Neural cell (in vitro differentiated cells): Measurements from ENCODE around the gene LOXHD1. TPM values are rescaled to one million over a fixed set of nuclear protein-coding genes. Genes with fewer than 3 reads are reported as not detected.

Source experiments
- H2AFZ ChIP-seq: fragments of 200-600, 300-800 bp; sonication (generic), shearing (Covaris generic); 2 replicates; pipeline ENCODE4 v1.6.0; 2014; ENCODE audit warnings: low read depth, mild to moderate bottlenecking, antibody characterized with exemption, low read length, moderate library complexity
- H3F3A ChIP-seq: fragments of 200-600 bp; shearing (Covaris generic); 2 replicates; pipeline ENCODE4 v1.6.1; 2016; ENCODE audit warnings: mild to moderate bottlenecking, moderate library complexity, mixed read lengths, antibody characterized with exemption, low read length; ENCODE audit not compliant: insufficient read depth, poor library complexity, severe bottlenecking
- H3K27ac ChIP-seq: fragments of 200-600, 300-800 bp; sonication (generic), shearing (Covaris generic); 2 replicates; pipeline ENCODE4 v1.5.1; 2014; ENCODE audit warnings: mild to moderate bottlenecking, low read length, moderate library complexity
- H3K27me3 ChIP-seq: fragments of 300-800, 200-600 bp; sonication (generic), shearing (Covaris generic); 2 replicates; pipeline ENCODE4 v1.6.0; 2014; ENCODE audit warnings: mild to moderate bottlenecking, low read depth, low read length, moderate library complexity; ENCODE audit not compliant: insufficient read depth
- H3K36me3 ChIP-seq: fragments of 300-800, 200-600 bp; sonication (generic), shearing (Covaris generic); 2 replicates; pipeline ENCODE4 v1.5.1; 2014; ENCODE audit warnings: mild to moderate bottlenecking, antibody characterized with exemption, low read length, moderate library complexity; ENCODE audit not compliant: insufficient read depth
- H3K4me2 ChIP-seq: fragments of 300-800, 200-600 bp; sonication (generic), shearing (Covaris generic); 2 replicates; pipeline ENCODE4 v1.6.0; 2014; ENCODE audit warnings: mild to moderate bottlenecking, low read length
- H3K4me3 ChIP-seq: fragments of 300-800, 200-600 bp; sonication (generic), shearing (Covaris generic); 2 replicates; pipeline ENCODE4 v1.5.1; 2014; ENCODE audit warnings: mild to moderate bottlenecking, low read length, moderate library complexity
- H3K79me2 ChIP-seq: fragments of 200-600 bp; shearing (Covaris generic); replicated peaks from 2 replicates; pipeline ENCODE4 v1.6.0; 2014; ENCODE audit warnings: mild to moderate bottlenecking, low read length, moderate library complexity; ENCODE audit not compliant: insufficient read depth
- H3K9ac ChIP-seq: fragments of 300-800, 200-600 bp; sonication (generic), shearing (Covaris generic); 2 replicates; pipeline ENCODE4 v1.6.1; 2016; ENCODE audit warnings: mild to moderate bottlenecking, low read length, mixed read lengths
- H3K9me2 ChIP-seq: fragments of 200-600 bp; shearing (Covaris generic); 2 replicates; pipeline ENCODE4 v1.6.1; 2016; ENCODE audit warnings: mild to moderate bottlenecking, low read length, mixed read lengths; ENCODE audit not compliant: insufficient read depth
- H3K9me3 ChIP-seq: fragments of 200-600, 300-800 bp; sonication (generic), shearing (Covaris generic); 2 replicates; pipeline ENCODE4 v1.6.1; 2016; ENCODE audit warnings: mild to moderate bottlenecking, mixed run types, low read length, moderate library complexity, mixed read lengths
- H4K20me1 ChIP-seq: fragments of 200-600 bp; shearing (Covaris generic); 2 replicates; pipeline ENCODE4 v1.6.1; 2016; ENCODE audit warnings: mild to moderate bottlenecking, mixed run types; ENCODE audit not compliant: insufficient read depth
- CTCF ChIP-seq: fragments of 450-650 bp; IDR thresholded peaks from 2 replicates; pipeline ENCODE4 v1.5.1; 2014; ENCODE audit warnings: antibody characterized with exemption, mild to moderate bottlenecking, moderate library complexity; ENCODE audit not compliant: poor library complexity, severe bottlenecking
- EP300 ChIP-seq: fragments of 450-650 bp; conservative IDR thresholded peaks from 2 replicates; pipeline ENCODE4 v1.6.1; 2014; ENCODE audit warnings: antibody characterized with exemption, mild to moderate bottlenecking, moderate library complexity; ENCODE audit not compliant: poor library complexity, severe bottlenecking
- EZH2 ChIP-seq: fragments of 200-600, 300-800 bp; shearing (Covaris generic), sonication (generic); IDR thresholded peaks from 2 replicates; pipeline ENCODE4 v1.6.1; 2014; ENCODE audit warnings: antibody characterized with exemption, low read length, borderline replicate concordance, mild to moderate bottlenecking; ENCODE audit not compliant: insufficient read depth, poor library complexity, severe bottlenecking
- MXI1 ChIP-seq: fragments of 450-650 bp; conservative IDR thresholded peaks from 2 replicates; pipeline ENCODE4 v1.6.1; 2014; ENCODE audit warnings: antibody characterized with exemption, mild to moderate bottlenecking; ENCODE audit not compliant: poor library complexity, severe bottlenecking
- POLR2AphosphoS5 ChIP-seq: IDR thresholded peaks from 2 replicates; pipeline ENCODE4 v1.6.1; 2012
- RAD21 ChIP-seq: fragments of 450-650 bp; conservative IDR thresholded peaks from 2 replicates; pipeline ENCODE4 v1.6.1; 2014; ENCODE audit warnings: antibody characterized with exemption, mild to moderate bottlenecking, moderate library complexity
- REST ChIP-seq: IDR thresholded peaks from 2 replicates; pipeline ENCODE4 v1.6.1; 2012; ENCODE audit warnings: borderline replicate concordance
- SMC3 ChIP-seq: fragments of 450-650 bp; conservative IDR thresholded peaks from 2 replicates; pipeline ENCODE4 v1.6.1; 2014; ENCODE audit warnings: antibody characterized with exemption, mild to moderate bottlenecking, moderate library complexity; ENCODE audit not compliant: poor library complexity
- TAF1 ChIP-seq: IDR thresholded peaks from 2 replicates; pipeline ENCODE4 v1.6.1; 2012; ENCODE audit warnings: low read depth
- polyA plus RNA-seq: library from polyadenylated mRNA; depleted of rRNA; stranded (reverse); fragments of >200 nt; gene quantifications from 2 replicates; pipeline ENCODE4 v1.2.3, GENCODE V29; 2014

Gene LOXHD1
- polyA plus RNA-seq, 1 donor from 2014 or later: not detected

- no peak overlapping the region for H3K27ac ChIP-seq
- H3K9ac ChIP-seq: no peak overlapping the region
- no peaks in the 10 kb centered on the region for H4K20me1 ChIP-seq
- H2AFZ ChIP-seq: no peak overlapping the region
- TF ChIP-seq RAD21 (no peak), EZH2 (no peak), SMC3 (no peak), MXI1 (no peak), REST (no peak), CTCF (no peak), TAF1 (no peak), POLR2AphosphoS5 (no peak), EP300 (no peak)
- H3K27me3 ChIP-seq: no peaks in the 10 kb centered on the region
- H3K9me3 ChIP-seq: peaks cover 16% of the 10 kb centered on the region
- no peak overlapping the region for H3K4me3 ChIP-seq
- H3F3A ChIP-seq: no peaks in the 10 kb centered on the region
- H3K4me2 ChIP-seq: no peak overlapping the region
- H3K36me3 ChIP-seq: peaks cover 33% of the 10 kb centered on the region
- no peaks in the 10 kb centered on the region for H3K79me2 ChIP-seq
- H3K9me2 ChIP-seq: no peaks in the 10 kb centered on the region
These were observed 208.0 kb downstream of the LOXHD1 start for GRCh38 chr18:46449033-46449432.

- no peaks in the 10 kb centered on the region for H3K9me2 ChIP-seq
- H3K9ac ChIP-seq: no peak overlapping the region
- no peak overlapping the region for H3K4me2 ChIP-seq
- TF ChIP-seq SMC3 (no peak), POLR2AphosphoS5 (no peak)
- peaks cover 16% of the 10 kb centered on the region for H3K9me3 ChIP-seq
- H3K79me2 ChIP-seq: no peaks in the 10 kb centered on the region
- H4K20me1 ChIP-seq: no peaks in the 10 kb centered on the region
- no peak overlapping the region for H2AFZ ChIP-seq
- no peak overlapping the region for H3K27ac ChIP-seq
- peaks cover 33% of the 10 kb centered on the region for H3K36me3 ChIP-seq
- no peaks in the 10 kb centered on the region for H3K27me3 ChIP-seq
- H3F3A ChIP-seq: no peaks in the 10 kb centered on the region
- H3K4me3 ChIP-seq: no peak overlapping the region
These were observed 208.7 kb downstream of the LOXHD1 start for GRCh38 chr18:46448347-46448746.

GRCh38 chr18:46447792-46448191 lies 209.2 kb downstream of the LOXHD1 start:
- Histone ChIP-seq H3K9ac (no peak overlapping the region), H3K4me3 (no peak overlapping the region), H3K36me3 (peaks cover 33% of the 10 kb centered on the region), H4K20me1 (no peaks in the 10 kb centered on the region), H3K4me2 (no peak overlapping the region), H3K9me2 (no peaks in the 10 kb centered on the region), H2AFZ (no peak overlapping the region), H3F3A (no peaks in the 10 kb centered on the region), H3K27ac (no peak overlapping the region), H3K79me2 (no peaks in the 10 kb centered on the region), H3K9me3 (peaks cover 16% of the 10 kb centered on the region), H3K27me3 (no peaks in the 10 kb centered on the region)
- no peak for TF ChIP-seq SMC3
- no peak for TF ChIP-seq EP300
- no peak for TF ChIP-seq REST
- TF ChIP-seq CTCF: no peak
- TF ChIP-seq RAD21: no peak
- TF ChIP-seq TAF1: no peak
- TF ChIP-seq EZH2: no peak
- TF ChIP-seq POLR2AphosphoS5: no peak
- no peak for TF ChIP-seq MXI1
